Upper lobe of left lung (tissue), 4 donors: ENCODE measurements around the gene SKIC8.

Source experiments
- EP300 ChIP-seq, 4 donors: sonication (generic); formaldehyde crosslinking; IDR thresholded peaks; one replicate each; pipeline ENCODE4 v1.5.1; 2017; ENCODE audit warnings: antibody characterized with exemption in 4 of 4, control low read depth in 2 of 4
- POLR2A ChIP-seq, 4 donors: fragments of 450-650 bp; IDR thresholded peaks; one replicate each; pipeline ENCODE4 v1.5.1; 2016 to 2017; ENCODE audit warnings: antibody characterized with exemption in 4 of 4, mild to moderate bottlenecking in 2 of 4
- POLR2AphosphoS5 ChIP-seq, 2 donors: sonication (generic); formaldehyde crosslinking; IDR thresholded peaks; one replicate each; pipeline ENCODE4 v1.5.1; 2017; ENCODE audit warnings: antibody characterized with exemption in 2 of 2
- TF ChIP-seq, protein P1 (sequence below), 6 experiments: fragments of 450-650 bp in 4 of 6; fragments of 200-600 bp in 2 of 6; sonication (generic) in 2 of 6; IDR thresholded peaks; one replicate each; pipeline ENCODE4 v1.5.1; 2016 to 2019; ENCODE audit warnings: antibody characterized with exemption in 6 of 6

DNA sequence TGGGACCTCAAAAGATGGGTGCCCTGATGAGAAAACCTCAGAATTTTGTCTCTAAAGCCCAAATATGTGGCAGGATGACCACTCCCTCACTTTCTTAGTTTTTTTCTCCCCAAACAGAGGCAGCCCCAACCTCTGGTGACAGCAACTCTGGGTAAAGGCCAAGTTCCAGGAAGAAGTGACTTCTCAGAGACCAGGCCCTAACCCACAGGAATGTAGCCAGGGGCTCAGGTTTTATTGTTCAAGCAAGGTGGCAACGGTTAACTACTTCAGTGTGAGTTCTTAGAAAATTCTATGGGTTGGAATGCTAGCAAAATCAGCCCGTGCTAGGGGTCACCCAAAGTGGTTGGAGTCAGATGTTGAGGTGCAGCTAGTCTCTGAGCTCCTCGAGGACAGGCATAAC is 40.2 kb downstream of the SKIC8 start:
- TF ChIP-seq, protein P1, sequence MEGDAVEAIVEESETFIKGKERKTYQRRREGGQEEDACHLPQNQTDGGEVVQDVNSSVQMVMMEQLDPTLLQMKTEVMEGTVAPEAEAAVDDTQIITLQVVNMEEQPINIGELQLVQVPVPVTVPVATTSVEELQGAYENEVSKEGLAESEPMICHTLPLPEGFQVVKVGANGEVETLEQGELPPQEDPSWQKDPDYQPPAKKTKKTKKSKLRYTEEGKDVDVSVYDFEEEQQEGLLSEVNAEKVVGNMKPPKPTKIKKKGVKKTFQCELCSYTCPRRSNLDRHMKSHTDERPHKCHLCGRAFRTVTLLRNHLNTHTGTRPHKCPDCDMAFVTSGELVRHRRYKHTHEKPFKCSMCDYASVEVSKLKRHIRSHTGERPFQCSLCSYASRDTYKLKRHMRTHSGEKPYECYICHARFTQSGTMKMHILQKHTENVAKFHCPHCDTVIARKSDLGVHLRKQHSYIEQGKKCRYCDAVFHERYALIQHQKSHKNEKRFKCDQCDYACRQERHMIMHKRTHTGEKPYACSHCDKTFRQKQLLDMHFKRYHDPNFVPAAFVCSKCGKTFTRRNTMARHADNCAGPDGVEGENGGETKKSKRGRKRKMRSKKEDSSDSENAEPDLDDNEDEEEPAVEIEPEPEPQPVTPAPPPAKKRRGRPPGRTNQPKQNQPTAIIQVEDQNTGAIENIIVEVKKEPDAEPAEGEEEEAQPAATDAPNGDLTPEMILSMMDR (IDR thresholded peaks at IDR 0.05), result no peak
- TF ChIP-seq POLR2A (IDR thresholded peaks at IDR 0.05), result no peak
- no peak for TF ChIP-seq POLR2AphosphoS5 (IDR thresholded peaks at IDR 0.05)
- no peak for TF ChIP-seq EP300 (IDR thresholded peaks at IDR 0.05)
